RWPE1 (cell line): Measurements from ENCODE around the gene TMEM139.

Experiments used
- CTCF ChIA-PET: fragments of 350-600 bp; sonication (Branson Sonifier 250); formaldehyde crosslinking; extraction: SDS; loops from one replicate; lab custom pipeline; 2021; lab: Yijun Ruan, JAX
- POLR2A ChIA-PET: fragments of 400-600 bp; formaldehyde crosslinking; extraction: SDS; loops from one replicate; lab custom pipeline; 2020; ENCODE audit warnings: antibody characterized with exemption; ENCODE audit not compliant: low non-redundant PET; lab: Yijun Ruan, JAX
- DNase-seq: peaks from one replicate; pipeline ENCODE4 v3.0.0; 2012; ENCODE audit warnings: low spot score
- H3K27ac ChIP-seq: fragments of 450-650 bp; 2 replicates; pipeline ENCODE4 v1.5.1; 2017
- CTCF ChIP-seq: fragments of 450-650 bp; conservative IDR thresholded peaks from 2 replicates; pipeline ENCODE4 v1.5.1; 2017; ENCODE audit warnings: low read depth, mild to moderate bottlenecking

TMEM139 gene

GRCh38 chr7:143284591-143285469, at the start of gene TMEM139:
Gene TMEM139 (plus strand): TSS chr7:143284958. CDS start chr7:143285958, 1,000 bp downstream.
- POLR2A ChIA-PET, result no interaction called here
- DNase-seq, result peak; percentile 39
- CTCF ChIA-PET, result no interaction called here
- H3K27ac ChIP-seq, result peak within 1 kb of the TSS; percentile 68
- TF ChIP-seq CTCF, result no peak

GRCh38 chr7:143235561-143235960, 49.2 kb upstream of the TMEM139 start:
- CTCF ChIA-PET, result no interaction called here

GRCh38 chr7:143236408-143236990, 48.3 kb upstream of the TMEM139 start:
- no peak overlapping the region for H3K27ac ChIP-seq
- TF ChIP-seq CTCF, result no peak
- ChIA-PET CTCF (no interaction called here), POLR2A (no interaction called here)
- no peak for DNase-seq

More at GRCh38 chr7:143235561-143235960, 49.2 kb upstream of the TMEM139 start:
- no peak overlapping the region for H3K27ac ChIP-seq
- DNase-seq, result no peak
- no peak for TF ChIP-seq CTCF
- POLR2A ChIA-PET, result no interaction called here

GRCh38 chr7:143237366-143237765, 47.4 kb upstream of the TMEM139 start:
- no peak for TF ChIP-seq CTCF
- CTCF ChIA-PET, result interaction anchor here (0.7 kb wide), 1 partner anchor 749 kb away, joined by 4 read pairs; no protein-coding TSS in a partner anchor
- H3K27ac ChIP-seq, result no peak overlapping the region
- POLR2A ChIA-PET, result no interaction called here
- DNase-seq, result no peak

GRCh38 chr7:143238289-143238980, 46.3 kb upstream of the TMEM139 start:
- CTCF ChIA-PET, result no interaction called here
- no peak for DNase-seq
- no peak for TF ChIP-seq CTCF
- POLR2A ChIA-PET, result no interaction called here
- H3K27ac ChIP-seq, result no peak overlapping the region

GRCh38 chr7:143239813-143240212, 44.9 kb upstream of the TMEM139 start:
- no peak overlapping the region for H3K27ac ChIP-seq
- ChIA-PET POLR2A (no interaction called here), CTCF (interaction anchor here (1.1 to 1.3 kb wide), 4 partner anchors 24 to 176 kb away, joined by 3 to 11 read pairs (median 6); partner anchors contain the start of gene EPHA1)
- no peak for DNase-seq
- TF ChIP-seq CTCF, result no peak
